WTC11 (cell line): ENCODE results near the gene CBLL2. TPM values are rescaled to one million over a fixed set of nuclear protein-coding genes. Genes with fewer than 3 reads are reported as not detected.

Source experiments
- ATAC-seq: fragments of 200-7000 bp; cut with Tn5 transposase; 2 replicates; pipeline ENCODE4 v1.10.0; 2021; ENCODE audit warnings: mild to moderate bottlenecking, moderate library complexity
- CTCF ChIA-PET: fragments of 300-600 bp; sonication (Branson Sonifier 250); formaldehyde crosslinking; loops from one replicate; lab custom pipeline; 2021; ENCODE audit warnings: antibody characterized with exemption; lab: Charles Lee
- POLR2A ChIA-PET: fragments of 350-600 bp; sonication (Branson Sonifier 250); formaldehyde crosslinking; loops from one replicate; lab custom pipeline; 2021; ENCODE audit warnings: antibody characterized with exemption; lab: Charles Lee
- DNase-seq: peaks from one replicate; pipeline ENCODE4 v3.0.0; 2021; ENCODE audit warnings: low spot score
- H3K27ac Mint-ChIP-seq: 2 replicates; pipeline ENCODE4 v1.8.0; 2021; ENCODE audit warnings: mixed read lengths
- H3K27me3 Mint-ChIP-seq: 2 replicates; pipeline ENCODE4 v1.8.0; 2021; ENCODE audit warnings: low read depth, mild to moderate bottlenecking, moderate library complexity, mixed read lengths
- H3K36me3 Mint-ChIP-seq: 2 replicates; pipeline ENCODE4 v1.8.0; 2021; ENCODE audit warnings: mixed read lengths
- H3K4me1 Mint-ChIP-seq: 2 replicates; pipeline ENCODE4 v1.8.0; 2022; ENCODE audit warnings: mixed read lengths
- H3K4me3 Mint-ChIP-seq: 2 replicates; pipeline ENCODE4 v1.8.0; 2021; ENCODE audit warnings: mild to moderate bottlenecking, moderate library complexity, mixed read lengths
- H3K9me3 Mint-ChIP-seq: 2 replicates; pipeline ENCODE4 v1.8.0; 2021; ENCODE audit warnings: mixed read lengths
- ARID4B ChIP-seq: sonication (generic); formaldehyde crosslinking; IDR thresholded peaks from 2 replicates; pipeline ENCODE4 v1.8.0; 2023; ENCODE audit warnings: missing genetic modification reagents, mild to moderate bottlenecking, borderline replicate concordance
- ATF2 ChIP-seq: sonication (generic); formaldehyde crosslinking; IDR thresholded peaks from 2 replicates; pipeline ENCODE4 v1.8.1; 2022; ENCODE audit warnings: low read depth, missing genetic modification reagents, borderline replicate concordance
- CREM ChIP-seq: sonication (generic); formaldehyde crosslinking; IDR thresholded peaks from 2 replicates; pipeline ENCODE4 v1.8.1; 2022; ENCODE audit warnings: mild to moderate bottlenecking, missing genetic modification reagents, moderate library complexity
- MAX ChIP-seq: sonication (generic); formaldehyde crosslinking; IDR thresholded peaks from 2 replicates; pipeline ENCODE4 v1.8.0; 2022; ENCODE audit warnings: mild to moderate bottlenecking, missing genetic modification reagents
- NFATC4 ChIP-seq: fragments of 250-450 bp; sonication (Bioruptor Pico); IDR thresholded peaks from 2 replicates; pipeline ENCODE4 v1.9.0; 2021; ENCODE audit warnings: mild to moderate bottlenecking
- NR3C1 ChIP-seq: sonication (generic); formaldehyde crosslinking; conservative IDR thresholded peaks from 2 replicates; pipeline ENCODE4 v1.8.1; 2023; ENCODE audit warnings: low read depth, mild to moderate bottlenecking, missing genetic modification reagents
- PREB ChIP-seq: sonication (generic); formaldehyde crosslinking; IDR thresholded peaks from 2 replicates; pipeline ENCODE4 v1.8.1; 2022; ENCODE audit warnings: mild to moderate bottlenecking, missing genetic modification reagents, moderate library complexity, borderline replicate concordance
- RELA ChIP-seq: sonication (generic); formaldehyde crosslinking; IDR thresholded peaks from 2 replicates; pipeline ENCODE4 v1.8.1; 2022; ENCODE audit warnings: missing genetic modification reagents, mild to moderate bottlenecking, borderline replicate concordance
- SMAD4 ChIP-seq: sonication (generic); formaldehyde crosslinking; IDR thresholded peaks from 2 replicates; pipeline ENCODE4 v1.8.0; 2022; ENCODE audit warnings: mild to moderate bottlenecking, missing genetic modification reagents
- SOX15 ChIP-seq: fragments of 250-450 bp; sonication (Bioruptor Pico); IDR thresholded peaks from 2 replicates; pipeline ENCODE4 v1.9.0; 2021; ENCODE audit warnings: mild to moderate bottlenecking
- SP1 ChIP-seq: sonication (generic); formaldehyde crosslinking; conservative IDR thresholded peaks from 2 replicates; pipeline ENCODE4 v1.8.1; 2022; ENCODE audit warnings: missing genetic modification reagents
- TEAD1 ChIP-seq: sonication (generic); formaldehyde crosslinking; IDR thresholded peaks from 2 replicates; pipeline ENCODE4 v1.8.0; 2022; ENCODE audit warnings: mild to moderate bottlenecking, missing genetic modification reagents
- ZNF232 ChIP-seq: sonication (generic); formaldehyde crosslinking; IDR thresholded peaks from 2 replicates; pipeline ENCODE4 v1.8.0; 2022; ENCODE audit warnings: mild to moderate bottlenecking, missing genetic modification reagents
- ZNF317 ChIP-seq: sonication (generic); formaldehyde crosslinking; IDR thresholded peaks from 2 replicates; pipeline ENCODE4 v1.8.1; 2023; ENCODE audit warnings: low read depth, mild to moderate bottlenecking, moderate library complexity, missing genetic modification reagents, borderline replicate concordance
- ZNF416 ChIP-seq: fragments of 250-450 bp; sonication (Bioruptor Pico); IDR thresholded peaks from 2 replicates; pipeline ENCODE4 v1.9.0; 2021; ENCODE audit warnings: mild to moderate bottlenecking, inconsistent platforms
- total RNA-seq: library from RNA; stranded (reverse); gene quantifications from 3 replicates; pipeline ENCODE4 v1.2.3, GENCODE V29; 2021
- TF ChIP-seq, protein P1 (sequence below): sonication (generic); formaldehyde crosslinking; IDR thresholded peaks from 2 replicates; pipeline ENCODE4 v1.8.0; 2022; ENCODE audit warnings: missing genetic modification reagents
- TF ChIP-seq, protein P2 (sequence below): sonication (generic); formaldehyde crosslinking; IDR thresholded peaks from 2 replicates; pipeline ENCODE4 v1.8.1; 2023; ENCODE audit warnings: mild to moderate bottlenecking, missing genetic modification reagents
- TF ChIP-seq, protein P3 (sequence below): sonication (generic); formaldehyde crosslinking; IDR thresholded peaks from 2 replicates; pipeline ENCODE4 v1.8.0; 2022; ENCODE audit warnings: mild to moderate bottlenecking, missing genetic modification reagents
- TF ChIP-seq, protein P4 (sequence below): sonication (generic); formaldehyde crosslinking; IDR thresholded peaks from 2 replicates; pipeline ENCODE4 v1.8.0; 2022; ENCODE audit warnings: mild to moderate bottlenecking, missing genetic modification reagents

The CBLL2 gene
- total RNA-seq, 1 experiment from 2014 or later, result not detected

DNA sequence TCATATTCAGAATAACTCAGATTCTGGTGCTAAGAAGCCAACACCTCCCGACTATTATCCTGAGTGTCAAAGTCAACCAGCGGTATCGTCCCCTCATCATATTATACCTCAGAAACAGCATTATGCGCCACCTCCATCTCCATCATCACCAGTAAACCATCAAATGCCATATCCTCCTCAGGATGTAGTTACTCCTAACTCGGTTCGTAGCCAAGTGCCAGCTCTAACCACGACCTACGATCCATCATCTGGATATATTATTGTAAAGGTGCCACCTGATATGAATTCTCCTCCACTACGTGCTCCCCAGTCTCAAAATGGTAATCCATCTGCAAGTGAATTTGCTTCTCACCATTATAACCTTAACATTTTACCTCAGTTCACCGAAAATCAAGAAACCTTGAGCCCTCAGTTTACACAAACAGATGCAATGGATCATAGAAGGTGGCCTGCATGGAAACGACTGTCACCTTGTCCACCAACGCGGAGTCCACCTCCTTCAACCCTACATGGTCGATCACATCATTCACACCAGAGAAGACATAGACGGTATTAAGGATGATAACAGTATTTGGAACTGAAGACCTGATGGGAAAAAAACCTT lies 1.1 kb downstream of the CBLL2 start:
- no peak for DNase-seq
- TF ChIP-seq, protein P1, sequence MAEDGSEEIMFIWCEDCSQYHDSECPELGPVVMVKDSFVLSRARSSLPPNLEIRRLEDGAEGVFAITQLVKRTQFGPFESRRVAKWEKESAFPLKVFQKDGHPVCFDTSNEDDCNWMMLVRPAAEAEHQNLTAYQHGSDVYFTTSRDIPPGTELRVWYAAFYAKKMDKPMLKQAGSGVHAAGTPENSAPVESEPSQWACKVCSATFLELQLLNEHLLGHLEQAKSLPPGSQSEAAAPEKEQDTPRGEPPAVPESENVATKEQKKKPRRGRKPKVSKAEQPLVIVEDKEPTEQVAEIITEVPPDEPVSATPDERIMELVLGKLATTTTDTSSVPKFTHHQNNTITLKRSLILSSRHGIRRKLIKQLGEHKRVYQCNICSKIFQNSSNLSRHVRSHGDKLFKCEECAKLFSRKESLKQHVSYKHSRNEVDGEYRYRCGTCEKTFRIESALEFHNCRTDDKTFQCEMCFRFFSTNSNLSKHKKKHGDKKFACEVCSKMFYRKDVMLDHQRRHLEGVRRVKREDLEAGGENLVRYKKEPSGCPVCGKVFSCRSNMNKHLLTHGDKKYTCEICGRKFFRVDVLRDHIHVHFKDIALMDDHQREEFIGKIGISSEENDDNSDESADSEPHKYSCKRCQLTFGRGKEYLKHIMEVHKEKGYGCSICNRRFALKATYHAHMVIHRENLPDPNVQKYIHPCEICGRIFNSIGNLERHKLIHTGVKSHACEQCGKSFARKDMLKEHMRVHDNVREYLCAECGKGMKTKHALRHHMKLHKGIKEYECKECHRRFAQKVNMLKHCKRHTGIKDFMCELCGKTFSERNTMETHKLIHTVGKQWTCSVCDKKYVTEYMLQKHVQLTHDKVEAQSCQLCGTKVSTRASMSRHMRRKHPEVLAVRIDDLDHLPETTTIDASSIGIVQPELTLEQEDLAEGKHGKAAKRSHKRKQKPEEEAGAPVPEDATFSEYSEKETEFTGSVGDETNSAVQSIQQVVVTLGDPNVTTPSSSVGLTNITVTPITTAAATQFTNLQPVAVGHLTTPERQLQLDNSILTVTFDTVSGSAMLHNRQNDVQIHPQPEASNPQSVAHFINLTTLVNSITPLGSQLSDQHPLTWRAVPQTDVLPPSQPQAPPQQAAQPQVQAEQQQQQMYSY (CRISPR knock-in tag), result no peak
- TF ChIP-seq, protein P2, sequence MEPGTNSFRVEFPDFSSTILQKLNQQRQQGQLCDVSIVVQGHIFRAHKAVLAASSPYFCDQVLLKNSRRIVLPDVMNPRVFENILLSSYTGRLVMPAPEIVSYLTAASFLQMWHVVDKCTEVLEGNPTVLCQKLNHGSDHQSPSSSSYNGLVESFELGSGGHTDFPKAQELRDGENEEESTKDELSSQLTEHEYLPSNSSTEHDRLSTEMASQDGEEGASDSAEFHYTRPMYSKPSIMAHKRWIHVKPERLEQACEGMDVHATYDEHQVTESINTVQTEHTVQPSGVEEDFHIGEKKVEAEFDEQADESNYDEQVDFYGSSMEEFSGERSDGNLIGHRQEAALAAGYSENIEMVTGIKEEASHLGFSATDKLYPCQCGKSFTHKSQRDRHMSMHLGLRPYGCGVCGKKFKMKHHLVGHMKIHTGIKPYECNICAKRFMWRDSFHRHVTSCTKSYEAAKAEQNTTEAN (CRISPR knock-in tag), result no peak
- TF ChIP-seq ATF2 (CRISPR knock-in tag) (no peak), SP1 (CRISPR knock-in tag) (no peak), RELA (CRISPR knock-in tag) (no peak), MAX (no peak), SMAD4 (CRISPR knock-in tag) (no peak), NFATC4 (CRISPR knock-in tag) (no peak), NR3C1 (CRISPR knock-in tag) (no peak), TEAD1 (CRISPR knock-in tag) (no peak), CREM (CRISPR knock-in tag) (no peak), ZNF416 (no peak), PREB (CRISPR knock-in tag) (no peak), SOX15 (CRISPR knock-in tag) (no peak), ARID4B (CRISPR knock-in tag) (no peak), ZNF232 (no peak), ZNF317 (CRISPR knock-in tag) (no peak)
- TF ChIP-seq, protein P3, sequence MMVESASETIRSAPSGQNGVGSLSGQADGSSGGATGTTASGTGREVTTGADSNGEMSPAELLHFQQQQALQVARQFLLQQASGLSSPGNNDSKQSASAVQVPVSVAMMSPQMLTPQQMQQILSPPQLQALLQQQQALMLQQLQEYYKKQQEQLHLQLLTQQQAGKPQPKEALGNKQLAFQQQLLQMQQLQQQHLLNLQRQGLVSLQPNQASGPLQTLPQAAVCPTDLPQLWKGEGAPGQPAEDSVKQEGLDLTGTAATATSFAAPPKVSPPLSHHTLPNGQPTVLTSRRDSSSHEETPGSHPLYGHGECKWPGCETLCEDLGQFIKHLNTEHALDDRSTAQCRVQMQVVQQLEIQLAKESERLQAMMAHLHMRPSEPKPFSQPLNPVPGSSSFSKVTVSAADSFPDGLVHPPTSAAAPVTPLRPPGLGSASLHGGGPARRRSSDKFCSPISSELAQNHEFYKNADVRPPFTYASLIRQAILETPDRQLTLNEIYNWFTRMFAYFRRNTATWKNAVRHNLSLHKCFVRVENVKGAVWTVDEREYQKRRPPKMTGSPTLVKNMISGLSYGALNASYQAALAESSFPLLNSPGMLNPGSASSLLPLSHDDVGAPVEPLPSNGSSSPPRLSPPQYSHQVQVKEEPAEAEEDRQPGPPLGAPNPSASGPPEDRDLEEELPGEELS (CRISPR knock-in tag), result no peak
- TF ChIP-seq, protein P4, sequence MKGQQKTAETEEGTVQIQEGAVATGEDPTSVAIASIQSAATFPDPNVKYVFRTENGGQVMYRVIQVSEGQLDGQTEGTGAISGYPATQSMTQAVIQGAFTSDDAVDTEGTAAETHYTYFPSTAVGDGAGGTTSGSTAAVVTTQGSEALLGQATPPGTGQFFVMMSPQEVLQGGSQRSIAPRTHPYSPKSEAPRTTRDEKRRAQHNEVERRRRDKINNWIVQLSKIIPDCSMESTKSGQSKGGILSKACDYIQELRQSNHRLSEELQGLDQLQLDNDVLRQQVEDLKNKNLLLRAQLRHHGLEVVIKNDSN (CRISPR knock-in tag), result no peak
- Mint-ChIP-seq H3K4me3 (no peak overlapping the region), H3K27me3 (no peaks in the 10 kb centered on the region), H3K9me3 (no peaks in the 10 kb centered on the region), H3K4me1 (no peaks in the 10 kb centered on the region), H3K27ac (no peak overlapping the region), H3K36me3 (no peaks in the 10 kb centered on the region)
- CTCF ChIA-PET, result no interaction called here
- POLR2A ChIA-PET, result no interaction called here
- no peak for ATAC-seq
